ENCODE data around the gene TRAF3IP1.

TRAF3IP1 gene

GRCh38 chr2:238448031-238448955, 128.0 kb downstream of the TRAF3IP1 start:
- no peak for DNase-seq (ENCODE audit: low read depth in 2 of 2)

GRCh38 chr2:238449241-238449640, 128.9 kb downstream of the TRAF3IP1 start:
- no peak for DNase-seq (ENCODE audit: low read depth in 2 of 2)

- DNase-seq (ENCODE audit: low read depth in 2 of 2): no peak
Measured at GRCh38 chr2:238449909-238450417, 129.6 kb downstream of the TRAF3IP1 start.

DNA sequence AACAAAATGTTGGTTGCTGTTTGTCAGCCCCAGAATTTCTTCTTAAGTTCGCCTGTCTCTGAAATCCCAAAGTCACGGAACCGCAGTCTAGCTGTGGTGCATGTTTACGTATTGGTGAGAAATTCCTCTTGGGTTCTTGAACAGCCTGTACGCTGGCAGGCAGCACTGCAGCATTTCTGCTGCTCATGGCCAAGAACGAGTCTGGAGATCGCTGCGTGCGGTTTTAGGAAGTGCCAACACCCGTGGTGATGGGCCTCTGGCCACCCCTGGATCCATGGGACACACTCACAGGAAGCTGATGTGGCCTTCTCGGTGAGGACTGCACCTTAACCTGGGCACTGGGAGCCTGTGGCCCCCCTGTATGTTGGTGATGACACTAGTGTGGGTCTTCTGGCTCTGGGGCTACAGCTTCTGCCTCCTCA, 130.1 kb downstream of the TRAF3IP1 start:
- DNase-seq (ENCODE audit: low read depth in 2 of 2): no peak

Measured in stimulated activated CD4-positive, alpha-beta T cell treated with anti-CD3 and anti-CD28 coated beads, Interleukin-15, amount 100 ng/mL, for 48 hours (primary cell).